GM18907 (cell line): ENCODE results near the gene SCRG1.

Experiments used
- ATAC-seq: cut with Tn5 transposase; IDR thresholded peaks from one replicate; pipeline ENCODE4 v1.9.1; 2021; ENCODE audit warnings: mild to moderate bottlenecking, moderate library complexity; ENCODE audit not compliant: unreplicated experiment

Gene SCRG1

GRCh38 chr4:173398779-173399415 is at the start of gene SCRG1:
TSS of gene SCRG1 (minus strand) at chr4:173399116. CDS start at chr4:173391414, 7,702 bp downstream.
- ATAC-seq = no peak

GRCh38 chr4:173448103-173448502 is 49.2 kb upstream of the SCRG1 start:
- ATAC-seq = no peak

GRCh38 chr4:173446416-173446815 is 47.5 kb upstream of the SCRG1 start:
- peak; percentile 93 for ATAC-seq

- no peak for ATAC-seq
These were observed 44.2 kb upstream of the SCRG1 start for GRCh38 chr4:173443121-173443520.

GRCh38 chr4:173442223-173442932 is 43.5 kb upstream of the SCRG1 start:
- no peak for ATAC-seq

GRCh38 chr4:173440888-173441287 is 42.0 kb upstream of the SCRG1 start:
- no peak for ATAC-seq

GRCh38 chr4:173436771-173437265 is 37.9 kb upstream of the SCRG1 start:
- no peak for ATAC-seq

- ATAC-seq = no peak
These were observed 37.2 kb upstream of the SCRG1 start for GRCh38 chr4:173436149-173436579.

- ATAC-seq = no peak
These were observed 35.3 kb upstream of the SCRG1 start for GRCh38 chr4:173434231-173434630.

- peak; percentile 58 for ATAC-seq
These were observed 34.5 kb upstream of the SCRG1 start for GRCh38 chr4:173433447-173433846.

GRCh38 chr4:173432430-173432829 is 33.5 kb upstream of the SCRG1 start:
- ATAC-seq = no peak

GRCh38 chr4:173426064-173426463 is 27.1 kb upstream of the SCRG1 start:
- ATAC-seq = no peak

- no peak for ATAC-seq
These were observed 26.2 kb upstream of the SCRG1 start for GRCh38 chr4:173424899-173425805.

GRCh38 chr4:173420801-173421200 is 21.9 kb upstream of the SCRG1 start:
- no peak for ATAC-seq

GRCh38 chr4:173420324-173420752 is 21.4 kb upstream of the SCRG1 start:
- ATAC-seq = peak; percentile 52

GRCh38 chr4:173418639-173419038 is 19.7 kb upstream of the SCRG1 start:
- no peak for ATAC-seq

GRCh38 chr4:173417833-173418232 is 18.9 kb upstream of the SCRG1 start:
- no peak for ATAC-seq

- ATAC-seq = no peak
These were observed 17.2 kb upstream of the SCRG1 start for GRCh38 chr4:173415885-173416653.

- no peak for ATAC-seq
These were observed 16.2 kb upstream of the SCRG1 start for GRCh38 chr4:173415092-173415491.

GRCh38 chr4:173414456-173414855 is 15.5 kb upstream of the SCRG1 start:
- no peak for ATAC-seq
